ENCODE data around the gene IFNL4. TPM values are rescaled to one million over a fixed set of nuclear protein-coding genes. Genes with fewer than 3 reads are reported as not detected.
"Not testable (repeated sequence)": the region's sequence is repeated elsewhere in the genome, so short reads cannot be mapped to it uniquely, and the experiment has no call there.

Gene IFNL4
- total RNA-seq, 2 donors from 2014 or later = not detected

DNA sequence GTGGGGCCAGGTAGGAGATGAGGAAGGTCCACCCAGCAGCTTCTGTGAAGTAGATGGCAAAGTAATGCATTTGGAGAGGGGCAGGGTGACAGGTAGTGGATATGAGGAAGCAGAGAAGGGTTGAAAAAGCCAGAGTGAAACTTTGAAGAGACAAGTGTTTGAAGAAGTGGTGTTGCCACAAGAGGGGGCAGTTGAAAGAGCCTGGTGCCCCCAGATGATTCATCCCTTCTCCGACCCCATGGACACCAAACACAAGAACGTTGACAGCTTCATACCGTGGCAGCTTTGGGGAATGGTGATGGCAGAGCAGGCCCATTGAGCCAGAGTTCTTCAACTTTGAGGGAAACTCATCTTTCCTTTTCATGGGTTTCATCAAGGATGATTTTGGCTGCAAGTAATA lies 23.7 kb downstream of the IFNL4 start:
- Histone ChIP-seq H3K36me3 (no peaks in the 10 kb centered on the region), H3K27ac (no peak overlapping the region), H3K27me3 (replicated peaks; ENCODE audit: insufficient read depth) (no peaks in the 10 kb centered on the region), H3K9me3 (no peaks in the 10 kb centered on the region), H3K4me3 (no peak overlapping the region), H3K4me1 (ENCODE audit: control insufficient read depth in 1 of 2, low read depth in 2 of 2) (no peaks in the 10 kb centered on the region)
- TF ChIP-seq CTCF (IDR thresholded peaks at IDR 0.05) = no peak
- ATAC-seq (ENCODE audit: insufficient number of reproducible peaks, low FRiP score, low read depth) = no peak
- no peak for DNase-seq (ENCODE audit: low spot score)

DNA sequence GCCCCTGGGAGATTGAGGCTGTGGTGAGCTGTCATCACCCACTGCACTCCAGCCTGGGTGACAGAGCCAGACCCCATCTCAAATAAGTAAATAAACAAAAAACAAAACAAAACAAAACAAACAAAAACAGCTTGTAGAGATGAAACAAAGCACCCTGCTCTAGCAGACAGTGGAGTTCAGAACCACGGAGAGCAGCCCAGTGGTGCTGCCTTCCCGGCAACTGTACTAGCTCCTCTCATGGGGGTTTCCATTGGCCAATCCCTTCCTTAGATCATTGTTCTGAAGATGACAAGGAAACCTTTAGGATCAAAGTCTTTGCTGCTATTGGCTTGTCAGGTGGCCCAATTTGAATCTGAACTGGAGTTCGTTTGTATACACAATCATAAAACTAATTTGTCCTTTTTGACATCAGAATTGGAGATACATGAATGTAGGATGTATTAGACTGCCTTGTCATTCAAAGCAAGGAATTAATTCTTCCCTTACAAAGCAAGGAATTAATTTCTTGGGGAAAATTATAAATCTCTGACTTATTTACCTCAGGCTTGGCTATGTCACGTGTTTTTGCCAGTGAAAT lies 24.9 kb downstream of the IFNL4 start:
- Histone ChIP-seq H3K9me3 (no peaks in the 10 kb centered on the region), H3K27me3 (replicated peaks; ENCODE audit: insufficient read depth) (no peaks in the 10 kb centered on the region), H3K36me3 (no peaks in the 10 kb centered on the region), H3K4me1 (ENCODE audit: control insufficient read depth in 1 of 2, low read depth in 2 of 2) (no peaks in the 10 kb centered on the region), H3K4me3 (no peak overlapping the region), H3K27ac (no peak overlapping the region)
- ATAC-seq (ENCODE audit: insufficient number of reproducible peaks, low FRiP score, low read depth) (no peak), DNase-seq (ENCODE audit: low spot score) (no peak)
- TF ChIP-seq CTCF (IDR thresholded peaks at IDR 0.05) = no peak

DNA sequence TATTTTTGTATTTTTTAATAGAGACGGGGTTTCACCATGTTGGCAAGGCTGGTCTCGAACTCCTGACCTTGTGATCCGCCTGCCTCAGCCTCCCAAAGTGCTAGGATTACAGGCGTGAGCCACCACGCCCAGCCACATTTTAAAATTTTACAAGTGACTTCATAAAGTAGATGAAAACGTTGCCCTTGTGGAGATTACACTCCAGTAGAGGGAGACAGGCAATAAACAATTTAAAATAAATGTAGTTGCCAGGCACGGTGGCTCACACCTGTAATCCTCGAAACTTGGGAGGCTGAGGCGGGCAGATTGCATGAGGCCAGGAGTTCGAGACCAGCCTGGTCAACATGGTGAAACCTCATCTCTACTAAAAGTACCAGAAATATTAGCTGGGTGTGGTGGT lies 29.5 kb downstream of the IFNL4 start:
- ATAC-seq (ENCODE audit: insufficient number of reproducible peaks, low FRiP score, low read depth); DNase-seq (ENCODE audit: low spot score); H3K4me1 ChIP-seq (ENCODE audit: control insufficient read depth in 1 of 2, low read depth in 2 of 2); H3K36me3 ChIP-seq; H3K4me3 ChIP-seq; H3K27ac ChIP-seq; H3K27me3 ChIP-seq (replicated peaks; ENCODE audit: insufficient read depth); H3K9me3 ChIP-seq: not testable (repeated sequence)

- TF ChIP-seq CTCF (IDR thresholded peaks at IDR 0.05) = no peak
- Histone ChIP-seq H3K27ac (no peak overlapping the region), H3K4me3 (no peak overlapping the region), H3K9me3 (peaks cover 3% of the 10 kb centered on the region), H3K4me1 (ENCODE audit: control insufficient read depth in 1 of 2, low read depth in 2 of 2) (no peaks in the 10 kb centered on the region), H3K36me3 (no peaks in the 10 kb centered on the region), H3K27me3 (replicated peaks; ENCODE audit: insufficient read depth) (no peaks in the 10 kb centered on the region)
- DNase-seq (ENCODE audit: low spot score) = no peak
- no peak for ATAC-seq (ENCODE audit: insufficient number of reproducible peaks, low FRiP score, low read depth)
Measured at GRCh38 chr19:39218230-39219007, 30.2 kb downstream of the IFNL4 start.

DNA sequence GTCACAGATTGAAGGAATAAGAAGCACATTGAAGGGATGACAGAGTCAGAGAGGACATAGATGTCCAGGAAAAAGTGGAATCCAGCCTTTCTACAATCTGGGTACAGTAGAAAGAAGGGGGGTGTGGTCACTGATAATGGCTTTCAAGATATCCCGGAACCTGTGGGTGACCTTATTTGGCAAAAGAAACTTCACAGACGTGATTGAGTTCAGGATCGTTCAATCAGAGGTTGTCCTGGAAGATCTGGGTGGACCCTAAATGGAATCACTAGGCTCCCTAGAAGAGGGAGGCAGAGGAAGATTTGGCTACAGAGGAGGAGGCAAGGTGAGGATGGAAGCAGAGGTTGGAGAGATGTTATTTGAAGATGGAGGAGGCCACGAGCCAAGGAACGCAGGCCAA lies 31.6 kb downstream of the IFNL4 start:
- no peak overlapping the region for H3K4me3 ChIP-seq
- DNase-seq (ENCODE audit: low spot score) (no peak), ATAC-seq (ENCODE audit: insufficient number of reproducible peaks, low FRiP score, low read depth) (no peak)
- no peaks in the 10 kb centered on the region for H3K36me3 ChIP-seq
- no peak for TF ChIP-seq CTCF (IDR thresholded peaks at IDR 0.05)
- no peaks in the 10 kb centered on the region for H3K4me1 ChIP-seq (ENCODE audit: control insufficient read depth in 1 of 2, low read depth in 2 of 2)
- H3K9me3 ChIP-seq = peaks cover 3% of the 10 kb centered on the region
- H3K27me3 ChIP-seq (replicated peaks; ENCODE audit: insufficient read depth) = no peaks in the 10 kb centered on the region
- no peak overlapping the region for H3K27ac ChIP-seq

- H3K36me3 ChIP-seq; DNase-seq (ENCODE audit: low spot score); H3K9me3 ChIP-seq; H3K4me1 ChIP-seq (ENCODE audit: control insufficient read depth in 1 of 2, low read depth in 2 of 2); ATAC-seq (ENCODE audit: insufficient number of reproducible peaks, low FRiP score, low read depth); H3K27ac ChIP-seq; H3K27me3 ChIP-seq (replicated peaks; ENCODE audit: insufficient read depth); H3K4me3 ChIP-seq: not testable (repeated sequence)
Measured at GRCh38 chr19:39215323-39215722, 33.3 kb downstream of the IFNL4 start.
